Mucosa of rectum (tissue), 2 donors: ENCODE results near the gene TLR3.

Source experiments
- H3K27ac ChIP-seq, 2 donors: one replicate each; pipeline ENCODE4 v1.7.0; 2013; ENCODE audit warnings: inconsistent platforms in 2 of 2, low read depth in 2 of 2, low read length in 2 of 2
- H3K27me3 ChIP-seq, 2 donors: one replicate each; pipeline ENCODE4 v1.7.0; 2013; ENCODE audit warnings: low read length in 2 of 2; ENCODE audit not compliant: control insufficient read depth in 2 of 2, insufficient read depth in 2 of 2
- H3K36me3 ChIP-seq, 2 donors: one replicate each; pipeline ENCODE4 v1.7.0; 2013; ENCODE audit warnings: low read length in 2 of 2; ENCODE audit not compliant: control insufficient read depth in 2 of 2, insufficient read depth in 2 of 2
- H3K4me1 ChIP-seq, 2 donors: one replicate each; pipeline ENCODE4 v1.7.0; 2013; ENCODE audit warnings: low read length in 2 of 2, mild to moderate bottlenecking in 1 of 2; ENCODE audit not compliant: control insufficient read depth in 2 of 2, insufficient read depth in 2 of 2
- H3K4me3 ChIP-seq, 2 donors: one replicate each; pipeline ENCODE4 v1.7.0; 2013; ENCODE audit warnings: low read length in 2 of 2
- H3K9ac ChIP-seq, 2 donors: one replicate each; pipeline ENCODE4 v1.7.0; 2013; ENCODE audit warnings: low read length in 2 of 2, low read depth in 1 of 2, mild to moderate bottlenecking in 1 of 2
- H3K9me3 ChIP-seq, 2 donors: one replicate each; pipeline ENCODE4 v1.7.0; 2013; ENCODE audit warnings: low read length in 2 of 2; ENCODE audit not compliant: control insufficient read depth in 2 of 2
- donor health status: healthy.
- donor health status: Normal muscosa, but diverticular disease.

The TLR3 gene

GRCh38 chr4:186128842-186129241, 59.9 kb downstream of the TLR3 start:
- Histone ChIP-seq H3K4me3 (no peak overlapping the region), H3K9ac (no peak overlapping the region), H3K27me3 (no peaks in the 10 kb centered on the region), H3K9me3 (no peaks in the 10 kb centered on the region), H3K36me3 (no peaks in the 10 kb centered on the region), H3K27ac (no peak overlapping the region), H3K4me1 (no peaks in the 10 kb centered on the region)

DNA sequence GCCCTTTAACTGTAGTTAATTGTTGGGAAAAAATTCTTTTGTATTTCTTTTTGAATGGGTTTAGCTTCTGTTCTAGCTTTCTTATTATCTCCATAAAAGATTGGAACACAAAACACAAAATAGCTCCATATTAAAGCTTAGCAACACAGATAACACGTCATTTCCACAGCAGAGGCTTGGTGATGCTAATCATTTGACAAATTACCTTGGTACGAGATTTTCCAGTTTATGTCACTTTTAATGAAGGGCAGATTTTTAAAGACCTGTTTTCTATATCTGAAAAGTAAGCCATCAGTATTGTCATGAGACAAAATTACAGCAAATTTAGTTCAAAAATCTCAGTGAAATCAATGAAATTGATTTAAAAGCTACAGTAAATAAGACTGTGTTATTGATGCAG, 63.0 kb downstream of the TLR3 start:
- no peaks in the 10 kb centered on the region for H3K36me3 ChIP-seq
- H3K27me3 ChIP-seq: no peaks in the 10 kb centered on the region
- H3K9ac ChIP-seq: no peak overlapping the region
- H3K27ac ChIP-seq: no peak overlapping the region
- no peak overlapping the region for H3K4me3 ChIP-seq
- peaks cover 3% of the 10 kb centered on the region in 2 donors for H3K4me1 ChIP-seq
- H3K9me3 ChIP-seq: no peaks in the 10 kb centered on the region

DNA sequence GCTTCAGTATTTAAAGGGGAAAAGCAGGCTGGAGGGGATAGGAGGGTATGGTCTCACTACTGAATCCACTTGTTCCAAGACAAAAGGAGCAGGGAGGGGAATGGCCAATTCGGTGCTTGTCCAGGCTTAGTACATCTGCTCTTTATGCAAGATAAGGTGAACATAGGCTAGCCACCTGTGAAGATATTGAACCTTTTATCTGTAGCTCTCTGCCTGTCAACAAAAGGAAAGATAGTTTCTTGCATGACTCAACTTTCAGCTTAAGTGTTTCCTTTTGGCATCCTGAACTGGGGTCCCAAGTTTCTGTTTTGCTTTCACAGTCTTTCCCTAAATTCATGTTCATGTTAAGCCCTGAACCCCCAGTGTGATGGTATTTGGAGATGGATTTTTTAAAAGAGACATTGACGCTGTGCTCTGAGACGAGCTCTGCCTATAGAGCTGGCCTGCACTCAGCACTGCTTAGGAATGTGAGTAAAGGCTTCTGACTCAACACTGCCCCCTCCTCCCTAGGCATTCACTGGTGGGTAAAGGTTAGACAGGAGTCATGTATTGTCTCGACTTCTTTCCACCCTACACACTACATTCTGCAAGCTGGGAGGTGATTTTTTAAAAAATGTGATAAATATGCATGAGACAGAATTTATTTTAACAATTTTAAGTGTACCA, 63.8 kb downstream of the TLR3 start:
- H3K27me3 ChIP-seq: no peaks in the 10 kb centered on the region
- no peak overlapping the region for H3K9ac ChIP-seq
- no peak overlapping the region for H3K27ac ChIP-seq

GRCh38 chr4:186134257-186134656, 65.3 kb downstream of the TLR3 start:
- Histone ChIP-seq H3K27me3 (no peaks in the 10 kb centered on the region), H3K36me3 (no peaks in the 10 kb centered on the region), H3K4me3 (no peak overlapping the region), H3K9me3 (no peaks in the 10 kb centered on the region), H3K4me1 (peaks cover 3% of the 10 kb centered on the region in 2 donors), H3K27ac (no peak overlapping the region), H3K9ac (no peak overlapping the region)

More for the DNA sequence above, 63.8 kb downstream of the TLR3 start:
- Histone ChIP-seq H3K9me3 (no peaks in the 10 kb centered on the region), H3K4me3 (no peak overlapping the region), H3K36me3 (no peaks in the 10 kb centered on the region), H3K4me1 (peaks cover 3% of the 10 kb centered on the region in 2 donors)

DNA sequence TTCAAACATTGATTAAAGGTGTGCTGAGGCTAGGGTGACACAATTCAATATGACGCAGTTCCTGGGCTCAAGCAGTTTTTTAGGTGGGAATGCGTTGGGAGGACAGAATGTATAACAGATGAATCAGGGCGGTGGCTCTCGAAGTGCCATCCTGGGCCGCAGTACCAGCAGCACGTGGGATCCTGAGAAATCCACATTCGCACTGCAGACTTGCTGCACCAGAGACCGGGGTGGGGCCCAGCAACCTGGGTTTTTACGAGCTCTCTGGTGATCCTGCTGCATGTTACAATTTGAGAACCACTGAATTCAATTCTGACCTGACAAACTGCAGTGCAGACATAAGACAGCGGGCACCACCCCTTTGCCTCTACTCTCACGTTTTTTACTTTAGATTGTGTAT, 65.9 kb downstream of the TLR3 start:
- H3K27me3 ChIP-seq: no peaks in the 10 kb centered on the region
- no peak overlapping the region for H3K27ac ChIP-seq
- H3K9ac ChIP-seq: no peak overlapping the region
- H3K9me3 ChIP-seq: no peaks in the 10 kb centered on the region
- H3K4me3 ChIP-seq: no peak overlapping the region
- H3K36me3 ChIP-seq: no peaks in the 10 kb centered on the region
- H3K4me1 ChIP-seq: peaks cover 3% of the 10 kb centered on the region in 2 donors

- H3K27ac ChIP-seq: no peak overlapping the region
- H3K27me3 ChIP-seq: no peaks in the 10 kb centered on the region
- H3K4me3 ChIP-seq: no peak overlapping the region
- no peak overlapping the region for H3K9ac ChIP-seq
- H3K36me3 ChIP-seq: no peaks in the 10 kb centered on the region
- H3K4me1 ChIP-seq: peaks cover 3% of the 10 kb centered on the region in 2 donors
- no peaks in the 10 kb centered on the region for H3K9me3 ChIP-seq
Observed at GRCh38 chr4:186137196-186137794, 68.3 kb downstream of the TLR3 start.
